GM21529 (cell line): Measurements from ENCODE around the gene METTL26.
A peak's percentile ranks its signal among the peaks of the same experiment; 100 is the strongest.

ENCODE experiments used
- ATAC-seq: cut with Tn5 transposase; IDR thresholded peaks from one replicate; pipeline ENCODE4 v1.9.1; 2021; ENCODE audit not compliant: unreplicated experiment

Gene METTL26

GRCh38 chr16:674968-675883 lies 39.1 kb upstream of the METTL26 start, which contains the start of gene RHBDL1:
Gene RHBDL1 (plus strand): TSS chr16:675671. CDS start chr16:675791, 120 bp downstream.
- no peak for ATAC-seq

DNA sequence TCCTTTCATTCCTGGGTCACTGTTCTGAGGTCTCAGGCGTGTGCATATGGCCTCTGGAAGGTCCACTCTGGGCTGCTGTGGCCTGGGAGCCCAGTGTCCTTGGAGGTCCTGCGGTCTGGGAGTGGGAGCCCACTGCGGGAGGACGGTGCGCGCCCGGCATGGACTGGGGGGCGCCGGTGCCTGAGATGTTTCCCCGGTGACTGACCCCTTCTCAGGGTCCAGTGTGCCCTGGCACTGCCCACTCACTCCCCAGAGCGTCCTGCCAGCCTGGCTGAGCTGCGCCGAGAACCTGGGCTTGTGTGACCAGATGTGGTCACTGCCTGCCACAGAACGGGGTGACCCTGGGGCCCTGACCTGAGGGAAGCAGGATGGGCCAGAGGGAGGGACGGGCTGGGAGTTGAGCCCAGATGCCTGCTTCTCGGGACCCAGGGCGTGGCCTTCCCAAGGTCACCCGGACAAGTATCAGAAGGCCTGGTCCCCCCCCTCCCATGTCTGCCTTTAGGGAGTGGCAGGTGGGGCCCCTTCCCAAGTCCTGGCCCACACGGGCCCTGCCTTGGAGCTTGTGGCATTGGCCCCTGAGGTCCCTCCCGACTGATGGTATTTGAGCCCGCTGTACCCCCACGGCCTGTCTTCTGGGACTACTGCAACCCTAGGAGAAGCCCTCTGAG lies 38.2 kb upstream of the METTL26 start:
- ATAC-seq = no peak

DNA sequence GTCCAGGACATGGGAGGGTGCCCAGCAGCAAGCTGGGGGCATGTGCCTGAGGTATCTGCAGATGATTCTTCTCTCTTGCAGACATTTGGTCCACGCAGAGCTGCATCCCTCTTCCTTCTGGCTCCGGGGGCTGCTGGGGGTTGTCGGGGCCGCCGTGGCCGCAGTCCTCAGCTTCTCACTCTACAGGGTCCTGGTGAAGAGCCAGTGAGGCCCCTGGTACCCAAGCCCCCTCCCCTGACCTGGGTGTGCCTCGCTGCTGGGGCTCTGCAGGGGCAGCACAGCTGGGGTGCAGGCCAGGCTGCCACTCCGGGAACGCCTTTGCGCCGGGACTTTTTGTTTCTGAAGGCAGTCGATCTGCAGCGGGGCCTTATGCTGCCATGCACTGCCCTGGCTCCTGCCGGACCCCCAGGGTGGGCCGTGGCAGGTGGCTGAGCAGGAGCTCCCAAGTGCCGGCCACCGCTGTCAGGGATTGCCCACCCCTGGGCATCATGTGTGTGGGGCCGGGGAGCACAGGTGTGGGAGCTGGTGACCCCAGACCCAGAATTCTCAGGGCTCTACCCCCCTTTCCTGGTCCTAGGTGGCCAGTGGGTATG lies 37.4 kb upstream of the METTL26 start:
- ATAC-seq = no peak

- no peak for ATAC-seq
Measured at GRCh38 chr16:672851-673250, 36.7 kb upstream of the METTL26 start.

GRCh38 chr16:672371-672770 lies 36.3 kb upstream of the METTL26 start:
- no peak for ATAC-seq

GRCh38 chr16:671353-672131 lies 35.4 kb upstream of the METTL26 start:
- no peak for ATAC-seq

DNA sequence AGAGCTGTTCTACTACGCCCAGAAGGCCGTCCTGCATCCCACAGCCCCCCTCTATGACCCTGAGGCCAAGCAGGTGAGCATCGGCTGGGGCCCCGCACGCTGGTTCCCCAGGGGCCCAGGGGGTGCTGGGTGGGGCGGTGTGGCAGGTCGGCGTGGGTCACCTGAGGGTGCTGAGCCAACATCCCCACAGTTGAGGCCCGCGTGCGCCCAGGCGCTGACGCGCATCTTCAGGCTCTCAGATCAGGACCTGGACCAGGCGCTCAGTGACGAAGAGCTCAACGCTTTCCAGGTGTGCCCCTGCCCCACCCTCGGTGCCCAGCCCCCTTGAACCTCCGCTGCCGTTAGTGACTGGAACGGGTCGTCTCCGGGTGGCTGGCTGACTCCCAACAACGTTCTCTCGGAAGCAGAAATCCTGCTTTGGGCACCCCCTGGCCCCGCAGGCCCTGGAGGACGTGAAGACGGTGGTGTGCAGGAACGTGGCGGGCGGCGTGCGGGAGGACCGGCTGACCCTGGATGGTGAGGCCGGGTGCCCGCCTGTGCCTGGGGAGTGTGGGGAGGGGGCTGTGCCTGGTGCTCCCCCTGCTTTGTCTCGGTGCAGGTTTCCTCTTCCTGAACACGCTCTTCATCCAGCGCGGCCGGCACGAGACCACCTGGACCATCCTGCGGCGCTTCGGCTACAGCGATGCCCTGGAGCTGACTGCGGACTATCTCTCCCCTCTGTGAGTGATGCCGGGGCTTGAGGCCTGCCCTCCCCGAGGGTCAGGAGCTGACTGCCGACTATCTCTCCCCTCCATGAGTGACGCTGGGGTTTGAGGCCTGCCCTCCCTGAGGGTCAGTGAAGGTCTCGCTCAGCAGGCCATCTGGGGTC lies 34.6 kb upstream of the METTL26 start:
- no peak for ATAC-seq

DNA sequence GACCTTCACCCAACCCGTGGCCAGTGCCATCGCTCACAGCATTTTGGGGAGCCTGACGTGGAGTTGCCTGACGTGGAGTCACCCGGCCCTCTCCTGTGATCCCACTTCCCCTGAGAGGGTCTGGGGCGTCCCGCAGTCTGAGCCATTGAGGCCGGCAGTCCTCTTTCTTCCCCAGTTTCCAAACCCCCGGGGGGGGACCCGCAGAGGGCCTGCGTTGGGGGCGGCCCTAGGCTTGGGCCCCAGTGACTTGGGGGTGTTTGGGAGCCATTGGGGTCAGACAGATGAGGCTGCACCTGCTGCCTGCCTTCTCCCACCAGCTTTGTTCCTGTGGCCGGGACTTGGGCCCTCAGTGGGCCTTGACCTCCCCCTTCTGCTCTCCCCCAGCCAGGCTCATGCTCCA lies 33.6 kb upstream of the METTL26 start:
- ATAC-seq = no peak

- ATAC-seq = peak; percentile 15
Measured at GRCh38 chr16:668519-669171, 32.5 kb upstream of the METTL26 start.

GRCh38 chr16:667780-668518 lies 31.8 kb upstream of the METTL26 start, which contains the start of gene RHOT2:
Gene RHOT2 (plus strand): TSS chr16:668132. CDS start chr16:668200, 68 bp downstream.
- peak; percentile 82 for ATAC-seq

DNA sequence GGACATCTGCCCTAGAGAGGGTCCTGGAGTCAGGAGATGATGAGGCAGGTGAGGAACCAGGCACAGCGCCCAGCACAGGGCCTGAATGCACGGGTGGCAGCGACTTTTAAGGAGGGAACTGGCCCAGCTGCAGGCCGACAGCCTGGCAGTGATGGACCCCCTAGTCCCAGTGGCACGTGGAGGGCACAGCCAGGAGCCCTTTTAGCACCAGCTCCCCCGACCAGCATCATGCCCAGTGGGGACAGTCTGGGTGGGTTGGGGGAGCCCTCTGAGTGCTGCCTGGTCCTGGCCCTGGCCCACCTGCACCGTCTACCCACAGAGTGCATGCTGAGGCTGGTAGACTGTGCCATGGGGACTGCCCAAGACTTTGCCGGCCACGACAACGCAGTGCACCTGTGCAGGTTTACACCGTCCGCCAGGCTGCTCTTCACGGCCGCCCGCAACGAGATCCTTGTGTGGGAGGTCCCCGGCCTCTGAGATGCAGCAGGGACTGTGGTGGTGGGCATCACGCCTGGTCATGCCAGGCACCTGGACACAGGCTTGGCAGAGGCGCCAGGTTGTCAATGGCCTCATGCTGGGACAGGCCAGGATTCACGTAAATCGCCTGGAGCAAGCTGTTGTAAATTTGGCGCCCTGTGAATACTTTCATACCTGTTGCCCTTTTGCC lies 31.1 kb upstream of the METTL26 start:
- no peak for ATAC-seq

GRCh38 chr16:666572-666971 lies 30.5 kb upstream of the METTL26 start:
- ATAC-seq = no peak

GRCh38 chr16:662597-662996 lies 26.5 kb upstream of the METTL26 start:
- no peak for ATAC-seq

- no peak for ATAC-seq
Measured at GRCh38 chr16:662095-662494, 26.0 kb upstream of the METTL26 start.

DNA sequence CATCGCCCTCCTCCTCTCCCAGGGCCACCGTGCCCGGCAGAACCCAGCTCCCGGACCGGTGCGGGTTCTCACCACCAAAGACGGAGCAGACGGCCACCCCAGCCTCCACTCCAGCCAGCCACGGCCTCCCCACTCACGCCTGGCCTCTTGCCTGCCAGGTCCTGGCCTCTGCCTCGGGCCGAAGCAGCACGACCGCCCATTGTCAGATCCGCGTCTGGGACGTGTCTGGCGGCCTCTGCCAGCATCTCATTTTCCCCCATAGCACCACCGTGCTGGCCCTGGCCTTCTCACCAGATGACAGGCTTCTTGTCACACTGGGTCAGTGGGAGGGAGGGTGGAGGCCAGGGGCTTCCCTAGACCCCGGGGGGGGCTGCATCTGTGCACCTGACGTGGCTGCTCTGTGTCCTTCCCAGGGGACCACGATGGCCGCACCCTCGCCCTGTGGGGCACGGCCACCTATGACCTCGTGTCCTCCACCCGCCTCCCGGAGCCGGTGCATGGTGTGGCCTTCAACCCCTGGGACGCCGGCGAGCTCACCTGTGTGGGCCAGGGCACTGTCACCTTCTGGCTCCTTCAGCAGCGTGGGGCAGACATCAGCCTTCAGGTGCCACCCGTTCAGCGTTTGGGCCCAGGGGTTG lies 25.2 kb upstream of the METTL26 start:
- no peak for ATAC-seq

GRCh38 chr16:660459-661183 lies 24.5 kb upstream of the METTL26 start:
- peak; percentile 68 for ATAC-seq

GRCh38 chr16:660132-660458 lies 24.0 kb upstream of the METTL26 start:
- ATAC-seq = no peak
